ENCODE measurements around the gene ETV1.
A peak's percentile ranks its signal among the peaks of the same experiment; 100 is the strongest.
"Not testable (repeated sequence)": the region's sequence is repeated elsewhere in the genome, so short reads cannot be mapped to it uniquely, and the experiment has no call there.

Gene ETV1

GRCh38 chr7:13933091-13933490, 56.4 kb downstream of the ETV1 start:
- no peak for DNase-seq (ENCODE audit: low read depth, low spot score)

GRCh38 chr7:13932131-13932530, 57.3 kb downstream of the ETV1 start:
- DNase-seq (ENCODE audit: low read depth, low spot score), result no peak

- DNase-seq (ENCODE audit: low read depth, low spot score), result no peak
Observed at GRCh38 chr7:13921062-13921461, 68.4 kb downstream of the ETV1 start.

- DNase-seq (ENCODE audit: low read depth, low spot score), result peak; percentile 97
Observed at GRCh38 chr7:13920053-13920697, 69.3 kb downstream of the ETV1 start.

DNA sequence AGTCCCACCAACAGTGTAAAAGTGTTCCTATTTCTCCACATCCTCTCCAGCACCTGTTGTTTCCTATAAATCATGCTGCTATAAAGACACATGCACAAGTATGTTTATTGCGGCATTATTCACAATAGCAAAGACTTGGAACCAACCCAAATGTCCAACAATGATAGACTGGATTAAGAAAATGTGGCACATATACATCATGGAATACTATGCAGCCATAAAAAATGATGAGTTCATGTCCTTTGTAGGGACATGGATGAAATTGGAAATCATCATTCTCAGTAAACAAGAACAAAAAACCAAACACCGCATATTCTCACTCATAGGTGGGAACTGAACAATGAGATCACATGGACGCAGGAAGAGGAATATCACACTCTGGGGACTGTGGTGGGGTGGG, 71.1 kb downstream of the ETV1 start:
- not testable (repeated sequence) for DNase-seq (ENCODE audit: low read depth, low spot score)

DNA sequence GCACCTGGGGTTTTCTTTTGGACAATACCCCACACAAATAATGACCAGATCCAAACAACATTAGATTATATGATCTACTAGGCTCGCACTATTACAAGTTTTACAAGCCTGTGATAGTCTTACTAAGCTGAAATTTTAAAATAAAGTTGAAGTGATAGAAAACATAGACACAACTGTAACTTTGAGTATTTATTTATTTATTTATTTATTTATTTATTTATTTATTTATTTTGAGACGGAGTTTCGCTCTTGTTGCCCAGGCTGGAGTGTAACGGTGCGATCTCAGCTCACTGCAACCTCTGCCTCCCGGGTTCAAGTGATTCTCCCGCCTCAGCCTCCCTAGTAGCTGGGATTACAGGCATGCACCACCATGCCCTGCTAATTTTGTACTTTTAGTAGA, 72.4 kb downstream of the ETV1 start:
- DNase-seq (ENCODE audit: low read depth, low spot score), result not testable (repeated sequence)

DNA sequence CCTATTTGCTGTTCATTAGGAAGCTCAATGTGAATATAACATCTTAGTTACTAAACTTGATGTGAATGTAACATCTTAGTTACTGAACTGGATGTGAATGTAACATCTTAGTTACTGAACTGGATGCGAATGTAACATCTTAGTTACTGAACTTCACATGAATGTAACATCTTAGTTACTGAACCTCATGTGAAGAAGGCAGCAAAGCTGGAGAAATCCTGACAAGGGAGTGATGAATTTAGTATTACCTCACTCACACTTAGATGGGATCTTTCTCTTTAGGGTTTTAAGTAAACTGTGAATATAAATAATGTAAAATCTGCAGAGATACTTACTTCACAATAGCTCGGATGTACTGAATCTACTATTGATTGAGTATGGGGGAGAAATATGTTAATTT, 73.6 kb downstream of the ETV1 start:
- no peak for DNase-seq (ENCODE audit: low read depth, low spot score)

GRCh38 chr7:13912715-13913278, 76.7 kb downstream of the ETV1 start:
- no peak for DNase-seq (ENCODE audit: low read depth, low spot score)

DNA sequence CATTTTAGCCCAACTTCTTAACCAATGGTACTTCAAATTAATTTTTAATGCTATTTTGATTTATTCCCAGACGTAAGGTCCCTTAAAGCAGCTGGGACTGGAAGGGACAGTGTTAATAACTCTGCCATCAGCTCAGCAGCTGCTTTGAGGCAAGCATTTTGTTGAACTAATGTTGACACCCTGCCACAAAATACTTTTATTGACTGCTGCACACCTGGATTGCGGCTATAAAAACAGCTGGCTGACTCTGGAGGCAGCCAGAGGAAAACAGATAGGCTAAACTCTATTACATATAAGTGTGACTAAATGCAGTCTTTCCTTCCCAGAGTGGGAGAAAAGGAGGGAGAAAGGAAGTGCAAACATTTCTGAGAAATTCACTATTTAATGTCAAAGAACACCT, 77.6 kb downstream of the ETV1 start:
- no peak for DNase-seq (ENCODE audit: low read depth, low spot score)

DNA sequence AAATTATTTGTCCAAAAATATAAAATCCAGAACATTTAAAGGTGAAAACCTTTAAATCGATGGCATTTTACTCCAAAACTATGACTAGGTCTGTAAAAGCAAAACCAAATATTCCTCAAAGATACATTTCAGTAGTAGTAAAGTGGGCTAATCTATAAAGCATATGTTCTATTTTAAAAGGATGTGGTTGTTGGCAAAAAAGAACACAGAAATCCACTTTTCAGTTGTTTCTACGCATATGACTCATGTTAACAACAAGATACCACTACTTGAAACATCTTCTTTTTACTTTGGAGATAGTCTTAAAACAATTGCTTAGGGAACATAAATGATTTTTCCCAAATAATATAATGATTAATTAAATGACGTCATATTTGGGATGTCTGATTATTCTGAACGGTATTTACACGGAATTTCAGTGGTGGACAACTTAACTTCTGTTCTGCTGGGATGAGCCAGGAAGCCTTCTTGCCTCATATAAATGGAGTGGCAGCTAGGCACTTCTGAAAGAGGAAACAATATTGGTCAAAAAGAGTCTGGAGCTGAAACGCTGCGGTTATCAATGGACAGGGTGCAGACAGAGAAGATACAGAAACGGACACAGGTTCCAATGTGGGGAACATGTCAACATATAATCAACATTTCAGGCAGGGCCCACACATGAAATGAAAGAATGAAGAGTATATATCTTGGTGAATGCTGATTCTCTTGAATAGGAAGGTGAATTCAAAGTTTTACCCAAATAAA, 78.5 kb downstream of the ETV1 start:
- no peak for DNase-seq (ENCODE audit: low read depth, low spot score)

DNA sequence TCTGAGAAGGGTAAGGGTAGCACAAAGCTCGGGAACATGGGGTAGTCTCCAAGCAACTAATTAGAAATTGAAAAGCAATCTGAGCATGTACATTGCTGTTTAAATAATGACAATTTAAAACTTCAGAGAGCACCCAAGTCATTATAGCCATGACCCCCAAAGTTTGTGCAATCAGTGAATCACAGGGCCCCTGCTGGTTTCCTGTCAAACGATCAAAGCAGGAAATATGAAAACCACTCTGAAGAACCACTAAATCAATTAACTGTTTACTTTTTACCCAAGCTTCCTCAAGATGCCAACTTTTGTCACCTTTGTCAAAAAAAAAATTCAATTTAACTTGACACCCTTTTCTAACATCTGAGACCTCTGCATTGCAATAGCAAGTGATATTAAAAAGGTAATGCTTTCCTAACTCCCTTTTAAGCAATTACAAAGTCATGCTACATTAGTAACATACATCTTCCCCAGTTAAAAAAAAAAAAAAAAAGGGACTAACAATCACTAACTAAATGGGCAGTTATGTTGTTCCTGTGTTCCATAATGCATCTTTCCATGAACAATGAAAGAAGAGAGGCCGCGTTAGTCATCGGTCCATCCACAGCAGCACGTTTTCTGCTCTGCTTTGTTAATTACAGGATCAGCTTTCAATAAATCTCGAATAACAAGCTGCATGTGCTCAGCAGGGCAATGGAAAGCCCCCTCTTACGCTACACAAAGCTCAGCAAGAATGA, 80.6 kb downstream of the ETV1 start:
- DNase-seq (ENCODE audit: low read depth, low spot score), result no peak

GRCh38 chr7:13907831-13908230, 81.6 kb downstream of the ETV1 start:
- no peak for DNase-seq (ENCODE audit: low read depth, low spot score)

GRCh38 chr7:13904689-13905088, 84.8 kb downstream of the ETV1 start:
- no peak for DNase-seq (ENCODE audit: low read depth, low spot score)

DNA sequence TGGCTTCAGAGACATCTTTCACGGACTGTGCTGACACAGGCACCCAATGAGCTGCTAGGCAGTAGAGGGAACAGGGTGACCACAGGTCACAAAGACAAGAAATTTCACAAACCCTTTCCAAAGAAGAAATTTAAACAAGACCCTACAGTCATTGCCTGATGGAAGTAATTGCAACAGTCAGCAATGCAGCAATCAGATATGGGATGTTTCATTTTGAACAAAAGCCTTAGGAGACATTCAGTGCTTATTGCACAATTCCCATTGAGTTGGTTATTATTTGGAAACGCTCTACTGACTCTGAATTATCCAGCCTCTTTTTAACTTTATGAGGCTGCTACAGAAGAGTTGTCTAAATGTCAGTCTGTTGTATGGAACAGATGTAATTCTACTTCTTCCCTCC, 85.5 kb downstream of the ETV1 start:
- DNase-seq (ENCODE audit: low read depth, low spot score), result no peak

GRCh38 chr7:13901577-13901976, 87.9 kb downstream of the ETV1 start:
- no peak for DNase-seq (ENCODE audit: low read depth, low spot score)

- no peak for DNase-seq (ENCODE audit: low read depth, low spot score)
Observed at GRCh38 chr7:13898957-13899670, 90.4 kb downstream of the ETV1 start.

GRCh38 chr7:13897819-13898218, 91.6 kb downstream of the ETV1 start:
- no peak for DNase-seq (ENCODE audit: low read depth, low spot score)

DNA sequence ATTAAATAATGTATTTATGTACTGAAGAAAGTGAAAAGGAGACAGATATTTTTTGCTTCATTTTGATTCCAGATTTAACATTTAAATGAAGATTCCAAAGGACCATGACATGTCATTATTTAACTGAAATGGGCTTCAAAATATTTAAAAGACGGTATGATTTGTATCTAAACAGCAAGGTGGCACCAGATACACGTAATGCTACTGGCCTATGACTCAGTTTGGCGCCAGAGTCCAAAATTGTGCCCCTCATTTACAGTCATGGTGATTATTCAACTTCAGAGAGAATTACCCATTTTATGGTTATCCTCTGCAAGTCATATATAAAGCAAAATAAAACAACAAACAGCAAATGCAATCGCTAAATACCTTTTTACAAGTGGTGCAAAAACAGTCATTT, 94.5 kb downstream of the ETV1 start:
- DNase-seq (ENCODE audit: low read depth, low spot score), result no peak

GRCh38 chr7:13894377-13894776, 95.1 kb downstream of the ETV1 start:
- DNase-seq (ENCODE audit: low read depth, low spot score), result no peak

DNA sequence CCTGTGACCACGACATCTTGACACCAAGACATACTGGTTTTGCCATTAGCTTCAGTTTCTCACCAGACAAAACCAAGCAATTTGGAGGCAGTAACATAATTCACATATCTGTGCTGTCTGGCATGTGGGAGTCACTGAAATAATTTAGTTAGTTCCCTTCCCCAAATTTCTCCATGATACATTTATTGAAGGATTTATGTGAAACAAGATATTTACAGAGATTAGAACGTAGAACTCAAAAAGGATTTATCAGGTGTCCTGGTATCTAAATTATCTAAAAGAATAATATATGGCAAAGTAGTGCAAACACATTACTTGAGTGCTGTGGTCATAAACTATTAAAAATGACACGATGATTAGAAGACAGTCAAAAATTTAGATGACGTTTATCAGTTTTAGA, 98.7 kb downstream of the ETV1 start:
- no peak for DNase-seq (ENCODE audit: low read depth, low spot score)

DNA sequence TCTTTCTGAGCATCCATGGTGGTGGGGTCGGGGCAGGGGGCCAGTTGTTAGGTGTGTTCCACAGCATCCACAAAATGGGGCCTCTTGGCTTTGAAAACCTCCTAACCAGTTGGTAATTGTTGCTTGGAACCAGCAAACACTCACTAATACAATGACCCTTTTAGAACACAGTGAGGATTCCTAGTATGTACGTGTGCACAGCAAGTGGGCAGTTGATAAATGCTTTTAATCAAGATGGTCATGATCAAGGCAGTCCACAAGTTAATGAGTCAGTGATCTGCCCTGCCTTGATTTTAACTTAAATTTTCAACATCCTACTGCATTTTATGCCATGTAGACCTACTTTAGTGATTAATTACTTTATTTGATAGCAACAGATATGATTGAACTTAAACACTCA, 103.1 kb downstream of the ETV1 start:
- DNase-seq (ENCODE audit: low read depth, low spot score), result no peak

GRCh38 chr7:13882051-13882450, 107.4 kb downstream of the ETV1 start:
- DNase-seq (ENCODE audit: low read depth, low spot score), result no peak

Data from brain pericyte (primary cell).